Panc1 (cell line): ENCODE results near the gene EFCAB8. TPM values are rescaled to one million over a fixed set of nuclear protein-coding genes. Genes with fewer than 3 reads are reported as not detected.

ENCODE experiments used
- ATAC-seq: fragments of 200-7000 bp; cut with Tn5 transposase; 2 replicates; pipeline ENCODE4 v1.9.1; 2020; ENCODE audit warnings: mild to moderate bottlenecking, moderate library complexity
- BruUV-seq: library from RNA; stranded (reverse); fragments of 400-500 nt; replicated peaks from 2 replicates; lab custom pipeline; 2021; lab: Mats Ljungman, UMichigan
- CTCF ChIA-PET: fragments of 300-600 bp; sonication (Branson Sonifier 250); formaldehyde crosslinking; loops from one replicate; lab custom pipeline; 2022; ENCODE audit warnings: antibody characterized with exemption; lab: Charles Lee
- POLR2A ChIA-PET: fragments of 300-600 bp; sonication (Branson Sonifier 250); formaldehyde crosslinking; loops from one replicate; lab custom pipeline; 2022; ENCODE audit warnings: antibody characterized with exemption; lab: Charles Lee
- DNase-seq: peaks from one replicate; pipeline ENCODE4 v3.0.0-alpha.2; 2010; ENCODE audit warnings: low read depth, low spot score
- H3K27ac ChIP-seq: 2 replicates; pipeline ENCODE4 v1.5.1; 2011; ENCODE audit warnings: mild to moderate bottlenecking, low read length, inconsistent platforms
- H3K27me3 ChIP-seq: fragments of 200-500 bp; sonication (Bioruptor generic); 2 replicates; pipeline ENCODE4 v1.6.0; 2014; ENCODE audit warnings: low read length, inconsistent platforms; ENCODE audit not compliant: control insufficient read depth, insufficient read depth
- H3K36me3 ChIP-seq: fragments of 200-500 bp; sonication (Bioruptor generic); 2 replicates; pipeline ENCODE4 v1.5.1; 2014; ENCODE audit warnings: inconsistent platforms, mild to moderate bottlenecking, low read length, moderate library complexity; ENCODE audit not compliant: control insufficient read depth, insufficient read depth
- H3K4me1 ChIP-seq: 2 replicates; pipeline ENCODE4 v1.5.1; 2011; ENCODE audit warnings: inconsistent platforms, mild to moderate bottlenecking, low read length, moderate library complexity; ENCODE audit not compliant: control insufficient read depth, insufficient read depth
- H3K4me3 ChIP-seq, 2 experiments: 2 replicates each; pipeline ENCODE4 v1.5.1; 2011 to 2012; ENCODE audit warnings: low read depth in 2 of 2, low read length in 2 of 2, mild to moderate bottlenecking in 2 of 2, inconsistent platforms in 1 of 2, moderate library complexity in 1 of 2
- H3K9me3 ChIP-seq: fragments of 200-500 bp; sonication (Bioruptor generic); 2 replicates; pipeline ENCODE4 v1.5.1; 2014; ENCODE audit warnings: low read depth, mild to moderate bottlenecking, inconsistent platforms, low read length, moderate library complexity; ENCODE audit not compliant: control insufficient read depth, insufficient read depth
- CTCF ChIP-seq: fragments of 450-650 bp; IDR thresholded peaks from 2 replicates; pipeline ENCODE4 v1.5.1; 2017; ENCODE audit warnings: mild to moderate bottlenecking
- POLR2AphosphoS5 ChIP-seq: IDR thresholded peaks from 2 replicates; pipeline ENCODE4 v1.6.1; 2012; ENCODE audit warnings: mild to moderate bottlenecking, low read depth, low read length, moderate library complexity
- REST ChIP-seq, 2 experiments: IDR thresholded peaks; 2 replicates each; pipeline ENCODE4 v1.6.1; 2011 to 2012; ENCODE audit warnings: low read depth in 2 of 2, control low read depth in 1 of 2, low read length in 1 of 2, mild to moderate bottlenecking in 1 of 2, moderate library complexity in 1 of 2; ENCODE audit not compliant: insufficient read depth in 1 of 2
- SIN3A ChIP-seq: IDR thresholded peaks from 2 replicates; pipeline ENCODE4 v1.6.1; 2012; ENCODE audit warnings: low read depth, mild to moderate bottlenecking, low read length, moderate library complexity, borderline replicate concordance; ENCODE audit not compliant: insufficient read depth
- TCF7L2 ChIP-seq: IDR thresholded peaks from 2 replicates; pipeline ENCODE4 v1.6.1; 2011; ENCODE audit warnings: mild to moderate bottlenecking, low read depth, low read length, inconsistent platforms
- in situ Hi-C: cut with HindIII; loops from 2 replicates; pipeline ENCODE4 v1.10.0; 2016; ENCODE audit warnings: low sequenced_read_pairs, low pct_unique_long_range_greater_than_20kb
- intact Hi-C: fragments of 100-400 bp; cut with micrococcal nuclease; formaldehyde crosslinking; loops from one replicate; pipeline ENCODE4 v1.10.0; 2022; ENCODE audit not compliant: unreplicated experiment
- total RNA-seq: library from RNA; stranded (reverse); gene quantifications from one replicate; pipeline ENCODE4 v1.2.1, GENCODE V29; 2021; ENCODE audit not compliant: unreplicated experiment

EFCAB8 gene
- total RNA-seq, 1 experiment from 2014 or later, result 1.1 TPM

GRCh38 chr20:32846852-32847251, 11.9 kb upstream of the EFCAB8 start:
- intact Hi-C loops (no loop called here), in situ Hi-C loops (no loop called here)
- DNase-seq, result no peak
- no peak overlapping the region for H3K4me3 ChIP-seq
- no peaks in the 10 kb centered on the region for H3K4me1 ChIP-seq
- H3K9me3 ChIP-seq, result no peaks in the 10 kb centered on the region
- no peak for TF ChIP-seq POLR2AphosphoS5
- TF ChIP-seq REST (IDR thresholded peaks at IDR 0.05; ENCODE audit: insufficient read depth in 1 of 2, low read depth in 2 of 2, low read length in 1 of 2), result no peak
- no peak for TF ChIP-seq TCF7L2
- TF ChIP-seq SIN3A, result no peak
- TF ChIP-seq CTCF, result no peak
- ATAC-seq, result no peak
- H3K36me3 ChIP-seq, result peaks cover 39% of the 10 kb centered on the region
- BruUV-seq, result no TSS peak
- no peak overlapping the region for H3K27ac ChIP-seq
- H3K27me3 ChIP-seq, result no peaks in the 10 kb centered on the region
- CTCF ChIA-PET, result no interaction called here
- POLR2A ChIA-PET, result interaction anchor here (0.5 kb wide), 1 partner anchor 390 kb away, joined by 13 read pairs; no protein-coding TSS in a partner anchor

- peaks cover 39% of the 10 kb centered on the region for H3K36me3 ChIP-seq
- DNase-seq (no peak), ATAC-seq (no peak)
- H3K4me3 ChIP-seq, result no peak overlapping the region
- TF ChIP-seq SIN3A (no peak), CTCF (no peak), POLR2AphosphoS5 (no peak), REST (IDR thresholded peaks at IDR 0.05; ENCODE audit: insufficient read depth in 1 of 2, low read depth in 2 of 2, low read length in 1 of 2) (no peak), TCF7L2 (no peak)
- no peaks in the 10 kb centered on the region for H3K4me1 ChIP-seq
- POLR2A ChIA-PET, result interaction anchor here (0.6 kb wide), 1 partner anchor 12 kb away, joined by 4 read pairs; no protein-coding TSS in a partner anchor
- H3K9me3 ChIP-seq, result no peaks in the 10 kb centered on the region
- in situ Hi-C loops, result no loop called here
- H3K27ac ChIP-seq, result no peak overlapping the region
- no peaks in the 10 kb centered on the region for H3K27me3 ChIP-seq
- BruUV-seq, result no TSS peak
- CTCF ChIA-PET, result no interaction called here
- intact Hi-C loops, result no loop called here
These were observed 10.8 kb upstream of the EFCAB8 start for GRCh38 chr20:32847964-32848363.
